SK-N-MC (cell line): ENCODE data around the gene ADA.

ENCODE experiments used
- EZH2 ChIP-seq: fragments of 200-600 bp; sonication (generic); IDR thresholded peaks from one replicate; pipeline ENCODE4 v1.6.1; 2017; ENCODE audit warnings: antibody characterized with exemption
- POLR2AphosphoS5 ChIP-seq: IDR thresholded peaks from 2 replicates; pipeline ENCODE4 v1.6.1; 2012; ENCODE audit warnings: mild to moderate bottlenecking, low read depth, low read length, borderline replicate concordance

DNA sequence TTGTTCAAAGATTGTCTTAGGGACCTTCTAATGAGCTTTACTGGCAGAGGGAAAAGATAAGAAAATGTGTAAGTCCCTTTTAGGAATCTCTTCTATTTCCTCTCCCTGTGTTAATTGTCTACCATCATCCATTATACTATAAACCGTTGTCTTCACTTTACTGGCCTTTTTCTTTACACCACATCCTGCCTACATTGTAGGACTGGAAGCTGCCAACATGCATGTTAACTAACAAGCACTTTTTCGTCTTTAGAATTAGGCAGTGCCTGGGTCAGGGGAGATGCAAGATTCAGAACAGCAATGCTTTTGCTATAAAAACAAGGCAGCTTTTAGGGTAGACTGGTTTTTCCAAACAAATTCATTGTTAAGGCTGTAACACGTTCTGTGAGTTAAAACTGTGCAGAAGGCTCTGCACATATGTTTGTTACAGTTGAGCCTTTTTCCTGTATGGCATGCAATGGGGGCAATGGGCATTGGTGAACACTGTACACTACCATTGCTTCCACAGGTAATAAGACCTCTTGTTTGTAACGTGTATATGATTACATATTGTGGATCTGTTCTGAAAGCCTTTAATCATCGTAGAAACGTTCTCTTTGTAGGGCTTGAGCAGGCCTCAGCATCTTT lies 80.0 kb downstream of the ADA start:
- TF ChIP-seq POLR2AphosphoS5 (no peak), EZH2 (no peak)
